ENCODE data around the gene MRPS9.
A peak's percentile ranks its signal among the peaks of the same experiment; 100 is the strongest.

MRPS9 gene

GRCh38 chr2:105125428-105125827 is 87.6 kb downstream of the MRPS9 start:
- DNase-seq, result no peak

GRCh38 chr2:105125920-105126319 is 88.1 kb downstream of the MRPS9 start:
- DNase-seq, result no peak

GRCh38 chr2:105126336-105126735 is 88.5 kb downstream of the MRPS9 start:
- no peak for DNase-seq

GRCh38 chr2:105127289-105127915 is 89.5 kb downstream of the MRPS9 start:
- no peak for DNase-seq

GRCh38 chr2:105129722-105130232 is 91.9 kb downstream of the MRPS9 start:
- no peak for DNase-seq

- no peak for DNase-seq
Measured at GRCh38 chr2:105130546-105130945, 92.7 kb downstream of the MRPS9 start.

- no peak for DNase-seq
Measured at GRCh38 chr2:105134081-105134480, 96.2 kb downstream of the MRPS9 start.

- DNase-seq, result no peak
Measured at GRCh38 chr2:105135436-105135835, 97.6 kb downstream of the MRPS9 start.

GRCh38 chr2:105136394-105136793 is 98.5 kb downstream of the MRPS9 start:
- DNase-seq, result no peak

GRCh38 chr2:105138643-105139042 is 100.8 kb downstream of the MRPS9 start:
- no peak for DNase-seq

GRCh38 chr2:105139556-105140239 is 101.8 kb downstream of the MRPS9 start:
- DNase-seq, result no peak

- no peak for DNase-seq
Measured at GRCh38 chr2:105140240-105140568, 102.3 kb downstream of the MRPS9 start.

GRCh38 chr2:105141099-105141614 is 103.3 kb downstream of the MRPS9 start:
- DNase-seq, result no peak

- no peak for DNase-seq
Measured at GRCh38 chr2:105142239-105142638, 104.4 kb downstream of the MRPS9 start.

- no peak for DNase-seq
Measured at GRCh38 chr2:105143094-105143466, 105.2 kb downstream of the MRPS9 start.

GRCh38 chr2:105143467-105144151 is 105.7 kb downstream of the MRPS9 start:
- peak; percentile 1 to 68 (median 65) for DNase-seq

GRCh38 chr2:105144152-105144940 is 106.5 kb downstream of the MRPS9 start:
- peak in 2 of 3 experiments; percentile 39 to 56 for DNase-seq

- no peak for DNase-seq
Measured at GRCh38 chr2:105144941-105145300, 107.1 kb downstream of the MRPS9 start.

- DNase-seq, result no peak
Measured at GRCh38 chr2:105149272-105149671, 111.4 kb downstream of the MRPS9 start.
